ENCODE results near the gene UTP15.
A peak's percentile ranks its signal among the peaks of the same experiment; 100 is the strongest.

DNA sequence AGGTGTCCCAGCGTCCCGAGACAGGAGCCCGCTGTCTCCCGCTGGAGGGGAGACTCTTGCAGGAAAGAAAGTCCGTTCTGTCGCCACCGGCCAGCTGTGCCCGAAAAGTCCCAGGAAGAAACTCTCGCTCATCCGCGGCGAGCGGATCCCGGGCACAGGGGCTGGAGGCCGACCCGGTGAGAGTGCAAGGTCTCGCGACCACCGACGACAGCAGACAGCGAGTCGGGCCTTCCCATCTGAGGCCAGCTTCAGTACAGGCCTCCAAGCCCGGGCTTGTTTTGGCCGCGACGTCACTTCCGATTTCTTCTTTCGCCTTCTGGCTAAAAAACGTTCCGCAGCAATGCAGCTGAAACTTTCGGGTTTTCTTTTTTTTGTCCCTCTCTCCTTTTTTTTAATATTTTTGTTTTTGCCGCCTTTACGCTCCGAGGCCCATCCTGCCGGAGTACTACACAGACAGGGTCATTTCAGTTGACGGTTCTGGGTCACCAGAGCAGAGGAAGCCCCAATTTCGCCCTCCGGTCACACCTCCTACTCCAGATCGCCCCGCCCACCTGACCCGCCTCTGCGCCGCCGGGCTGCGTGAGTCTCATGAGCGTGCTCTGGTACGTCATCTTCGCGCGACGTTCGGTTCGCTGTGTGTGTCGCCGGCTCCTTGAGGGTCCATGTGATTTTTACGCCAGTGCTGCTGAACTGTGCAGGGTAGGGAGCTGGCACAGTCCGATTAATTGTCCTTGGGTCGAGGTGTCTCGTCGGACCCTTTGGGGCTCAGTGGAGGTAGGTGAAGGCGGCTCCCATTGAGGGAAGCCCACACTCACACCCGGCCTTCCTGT, at the start of gene UTP15, which contains the start of gene ANKRA2:
- TF ChIP-seq, protein P1, sequence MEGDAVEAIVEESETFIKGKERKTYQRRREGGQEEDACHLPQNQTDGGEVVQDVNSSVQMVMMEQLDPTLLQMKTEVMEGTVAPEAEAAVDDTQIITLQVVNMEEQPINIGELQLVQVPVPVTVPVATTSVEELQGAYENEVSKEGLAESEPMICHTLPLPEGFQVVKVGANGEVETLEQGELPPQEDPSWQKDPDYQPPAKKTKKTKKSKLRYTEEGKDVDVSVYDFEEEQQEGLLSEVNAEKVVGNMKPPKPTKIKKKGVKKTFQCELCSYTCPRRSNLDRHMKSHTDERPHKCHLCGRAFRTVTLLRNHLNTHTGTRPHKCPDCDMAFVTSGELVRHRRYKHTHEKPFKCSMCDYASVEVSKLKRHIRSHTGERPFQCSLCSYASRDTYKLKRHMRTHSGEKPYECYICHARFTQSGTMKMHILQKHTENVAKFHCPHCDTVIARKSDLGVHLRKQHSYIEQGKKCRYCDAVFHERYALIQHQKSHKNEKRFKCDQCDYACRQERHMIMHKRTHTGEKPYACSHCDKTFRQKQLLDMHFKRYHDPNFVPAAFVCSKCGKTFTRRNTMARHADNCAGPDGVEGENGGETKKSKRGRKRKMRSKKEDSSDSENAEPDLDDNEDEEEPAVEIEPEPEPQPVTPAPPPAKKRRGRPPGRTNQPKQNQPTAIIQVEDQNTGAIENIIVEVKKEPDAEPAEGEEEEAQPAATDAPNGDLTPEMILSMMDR (IDR thresholded peaks at IDR 0.05; ENCODE audit: extremely low read depth in 1 of 2, insufficient read depth in 1 of 2, low read depth in 1 of 2, low read length in 2 of 2): no peak
- TF ChIP-seq EZH2 (IDR thresholded peaks at IDR 0.05; ENCODE audit: borderline replicate concordance, low read depth, low read length, severe bottlenecking) (no peak), POLR2A (IDR thresholded peaks at IDR 0.05; ENCODE audit: low read depth, low read length) (peak; percentile 61), MYC (IDR thresholded peaks at IDR 0.05; ENCODE audit: low read depth, low read length) (peak; percentile 62), POLR2AphosphoS5 (IDR thresholded peaks at IDR 0.05; ENCODE audit: insufficient read depth, low read depth, low read length) (peak; percentile 69)
- TF ChIP-seq, protein P2, sequence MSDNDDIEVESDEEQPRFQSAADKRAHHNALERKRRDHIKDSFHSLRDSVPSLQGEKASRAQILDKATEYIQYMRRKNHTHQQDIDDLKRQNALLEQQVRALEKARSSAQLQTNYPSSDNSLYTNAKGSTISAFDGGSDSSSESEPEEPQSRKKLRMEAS (IDR thresholded peaks at IDR 0.05; ENCODE audit: insufficient read depth, insufficient read length): peak; percentile 91

All from endothelial cell of umbilical vein (primary cell).